Upper lobe of left lung (tissue), 4 donors: Measurements from ENCODE around the gene PCNP.

Source experiments
- POLR2AphosphoS5 ChIP-seq, 2 donors: sonication (generic); formaldehyde crosslinking; IDR thresholded peaks; one replicate each; pipeline ENCODE4 v1.5.1; 2017; ENCODE audit warnings: antibody characterized with exemption in 2 of 2
- TF ChIP-seq, protein P1 (sequence below), 6 experiments: fragments of 450-650 bp in 4 of 6; fragments of 200-600 bp in 2 of 6; sonication (generic) in 2 of 6; IDR thresholded peaks; one replicate each; pipeline ENCODE4 v1.5.1; 2016 to 2019; ENCODE audit warnings: antibody characterized with exemption in 6 of 6

DNA sequence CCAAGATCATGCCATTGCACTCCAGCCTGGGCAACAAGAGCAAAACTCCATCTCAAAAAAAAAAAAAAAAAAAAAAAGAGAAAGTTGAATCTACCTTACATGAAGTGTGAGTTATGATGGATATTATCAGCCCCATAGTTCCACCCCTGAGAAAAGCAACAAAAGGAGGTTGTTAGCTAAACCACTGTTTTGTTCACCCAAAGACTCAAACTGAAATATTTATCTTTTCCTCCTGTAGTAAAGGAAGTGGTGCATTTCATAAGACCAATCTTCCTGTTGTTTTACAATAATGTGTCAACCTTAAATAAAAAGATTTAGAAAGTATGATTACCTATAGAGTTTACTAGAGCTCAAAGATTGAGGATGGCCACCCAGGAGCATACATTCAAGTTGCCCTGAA is 31.0 kb upstream of the PCNP start:
- TF ChIP-seq, protein P1, sequence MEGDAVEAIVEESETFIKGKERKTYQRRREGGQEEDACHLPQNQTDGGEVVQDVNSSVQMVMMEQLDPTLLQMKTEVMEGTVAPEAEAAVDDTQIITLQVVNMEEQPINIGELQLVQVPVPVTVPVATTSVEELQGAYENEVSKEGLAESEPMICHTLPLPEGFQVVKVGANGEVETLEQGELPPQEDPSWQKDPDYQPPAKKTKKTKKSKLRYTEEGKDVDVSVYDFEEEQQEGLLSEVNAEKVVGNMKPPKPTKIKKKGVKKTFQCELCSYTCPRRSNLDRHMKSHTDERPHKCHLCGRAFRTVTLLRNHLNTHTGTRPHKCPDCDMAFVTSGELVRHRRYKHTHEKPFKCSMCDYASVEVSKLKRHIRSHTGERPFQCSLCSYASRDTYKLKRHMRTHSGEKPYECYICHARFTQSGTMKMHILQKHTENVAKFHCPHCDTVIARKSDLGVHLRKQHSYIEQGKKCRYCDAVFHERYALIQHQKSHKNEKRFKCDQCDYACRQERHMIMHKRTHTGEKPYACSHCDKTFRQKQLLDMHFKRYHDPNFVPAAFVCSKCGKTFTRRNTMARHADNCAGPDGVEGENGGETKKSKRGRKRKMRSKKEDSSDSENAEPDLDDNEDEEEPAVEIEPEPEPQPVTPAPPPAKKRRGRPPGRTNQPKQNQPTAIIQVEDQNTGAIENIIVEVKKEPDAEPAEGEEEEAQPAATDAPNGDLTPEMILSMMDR (IDR thresholded peaks at IDR 0.05): no peak
- TF ChIP-seq POLR2AphosphoS5 (IDR thresholded peaks at IDR 0.05): no peak
